Stimulated activated CD8-positive, alpha-beta memory T cell treated with anti-CD3 and anti-CD28 coated beads, Interleukin-4, amount 100 ng/mL, for 48 hours (primary cell): ENCODE data around the gene CLIP2.

Experiments
- DNase-seq: peaks from one replicate; pipeline ENCODE4 v3.0.0-alpha.2; 2020

CLIP2 gene

DNA sequence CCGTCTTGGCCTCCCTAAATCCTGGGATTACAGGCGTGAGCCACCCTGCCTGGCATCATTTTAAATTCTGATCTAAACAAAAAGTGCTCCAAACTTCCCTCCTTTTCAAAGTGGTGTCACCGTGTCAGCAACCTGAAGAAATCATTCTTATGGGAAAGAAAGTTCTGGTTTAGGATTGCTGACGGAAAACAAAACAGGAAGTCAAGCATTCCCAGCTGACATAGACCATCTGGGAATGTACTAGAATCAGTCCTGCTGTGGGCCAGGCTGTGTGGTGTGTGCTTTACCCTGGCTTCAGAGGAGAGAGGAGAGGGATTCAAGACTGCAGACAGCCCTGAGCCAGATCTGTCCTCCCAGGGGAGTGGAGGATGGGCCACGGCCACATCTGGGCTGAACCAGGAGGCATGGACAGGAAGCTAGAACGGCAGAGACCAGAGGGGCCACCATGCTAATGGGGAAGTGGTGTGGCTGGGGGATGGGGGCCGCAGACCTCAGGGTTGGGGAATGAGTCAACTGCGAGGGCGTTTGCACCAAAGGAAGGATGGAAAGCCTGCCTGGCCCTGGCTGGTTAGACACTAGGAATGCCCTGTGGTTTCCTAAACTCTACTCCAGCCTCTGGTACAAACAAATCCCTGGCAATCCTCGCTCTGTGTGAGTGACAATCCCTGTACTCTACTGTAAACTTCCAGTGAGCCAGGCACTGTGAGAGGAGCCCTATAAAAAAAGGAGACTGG is 16.7 kb upstream of the CLIP2 start:
- DNase-seq, result peak; percentile 55

DNA sequence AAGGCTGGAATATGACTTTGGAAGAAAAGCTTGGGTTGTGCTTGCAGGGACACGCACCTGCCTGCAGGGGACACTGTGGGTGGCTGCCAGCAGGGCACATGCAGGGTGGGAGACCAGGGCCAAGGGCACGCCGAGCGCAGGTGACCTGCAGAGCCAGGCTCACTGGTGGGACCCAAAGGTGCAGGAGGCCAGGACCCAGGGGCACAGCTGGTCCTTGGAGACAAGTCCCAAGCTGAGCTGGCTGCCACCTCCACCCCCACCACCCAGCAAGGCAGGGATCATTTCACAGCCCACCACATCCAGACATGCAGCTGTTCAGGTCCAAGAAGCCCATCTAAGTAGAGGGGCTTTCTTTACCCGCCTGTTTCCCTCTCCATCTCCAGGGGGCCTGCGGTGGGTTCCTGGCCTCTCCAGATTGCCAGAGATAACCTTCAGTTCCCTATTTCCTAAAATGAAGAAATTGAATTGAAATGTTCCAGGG is 13.8 kb upstream of the CLIP2 start:
- peak; percentile 40 for DNase-seq

DNA sequence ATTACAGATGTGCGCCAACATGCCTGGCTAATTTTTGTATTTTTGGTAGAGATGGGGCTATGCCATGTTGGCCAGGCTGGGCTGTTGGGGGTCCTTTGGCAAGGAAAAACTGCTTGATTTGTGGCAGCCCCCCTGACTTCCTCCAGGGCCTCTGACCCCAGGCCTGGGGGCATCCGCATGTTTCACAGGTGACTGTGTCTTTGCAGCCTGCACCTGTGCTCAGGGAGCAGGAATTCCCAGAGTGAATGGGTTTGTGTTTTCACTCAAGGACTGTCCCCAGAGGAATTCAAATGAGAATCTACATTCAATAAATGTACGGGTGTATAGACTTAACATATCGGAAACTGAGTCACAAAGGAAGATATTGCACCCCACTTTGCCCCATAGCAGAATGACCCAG is 11.6 kb upstream of the CLIP2 start:
- no peak for DNase-seq

DNA sequence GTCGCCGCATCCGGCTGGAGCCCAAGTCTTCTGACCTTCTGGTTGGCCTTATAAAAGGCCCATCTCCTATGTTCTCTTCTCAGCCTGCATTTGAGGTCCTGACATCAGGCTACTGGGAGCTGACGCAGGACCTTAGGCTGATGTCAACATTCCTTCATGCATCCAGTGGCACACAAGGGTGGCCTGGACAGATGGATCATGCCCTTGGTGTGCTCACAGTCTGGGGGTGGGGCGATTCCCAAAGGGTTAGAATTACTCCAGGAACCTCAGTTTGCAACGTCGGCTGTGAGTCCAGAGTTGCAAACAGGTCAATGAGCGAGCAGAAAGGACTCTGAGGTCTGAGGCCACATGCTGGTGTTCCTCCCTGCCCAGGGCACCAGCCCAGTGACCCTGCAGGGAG is 8.2 kb upstream of the CLIP2 start:
- DNase-seq, result no peak

DNA sequence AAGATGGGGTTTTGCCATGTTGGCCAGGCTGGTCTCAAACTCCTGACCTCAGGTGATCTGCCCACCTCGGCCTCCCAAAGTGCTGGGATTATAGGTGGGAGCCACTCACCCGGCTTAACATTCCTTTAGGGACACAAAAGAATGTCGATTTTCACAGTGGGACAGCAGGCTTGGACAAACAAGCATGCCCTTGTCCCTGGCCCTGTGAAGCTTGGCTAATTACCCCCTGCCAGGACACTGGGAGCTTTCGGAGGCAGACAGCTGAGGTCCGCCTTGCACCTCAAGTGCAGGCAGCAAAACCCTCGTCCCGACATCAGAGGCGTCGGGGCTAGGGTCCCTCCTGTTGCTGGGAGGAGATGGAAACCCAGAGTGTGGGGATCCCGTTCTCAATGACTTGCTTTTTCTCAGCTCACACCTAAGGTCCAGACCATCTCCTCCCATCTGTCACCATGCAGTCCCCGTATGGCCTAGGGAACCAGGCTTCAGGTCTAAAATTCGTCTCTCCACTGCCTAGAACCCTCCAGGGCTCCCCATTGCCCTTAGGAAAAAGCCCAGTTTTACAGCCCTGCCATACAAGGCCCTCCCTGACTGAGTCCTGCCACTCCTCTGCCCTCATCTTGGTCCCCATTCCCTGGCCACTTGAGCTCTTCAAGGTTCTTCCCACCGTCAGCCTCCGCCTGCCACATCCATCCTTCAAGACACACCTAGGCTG is 6.3 kb upstream of the CLIP2 start:
- DNase-seq, result no peak

DNA sequence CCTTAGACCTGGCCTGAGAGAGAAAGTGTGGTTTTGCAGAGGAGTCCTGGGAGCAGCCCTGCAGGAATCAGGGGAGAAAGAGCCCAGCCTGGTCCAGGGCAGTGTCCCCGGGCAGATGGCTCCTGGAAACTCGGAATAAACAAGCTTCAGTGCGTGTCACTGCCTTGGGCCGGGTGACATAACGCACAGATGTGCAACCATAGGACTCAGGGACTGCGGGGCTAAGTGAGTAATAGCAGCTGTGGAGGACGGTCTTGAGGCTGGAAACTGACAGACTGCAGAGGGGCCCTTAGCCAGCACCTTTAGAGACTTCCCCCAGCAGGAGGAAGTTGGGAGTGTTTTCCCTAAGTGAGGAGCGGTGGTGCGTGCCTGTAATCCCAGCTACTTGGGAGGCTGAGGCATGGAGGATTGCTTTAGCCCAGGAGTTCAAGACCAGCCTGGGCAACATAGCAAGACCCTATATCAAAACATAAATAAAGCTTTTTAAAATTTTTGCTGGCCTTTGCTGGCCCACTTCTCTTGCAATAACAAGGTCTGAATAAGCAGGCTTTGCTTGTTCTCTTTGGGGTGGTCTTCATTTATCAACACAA is 5.3 kb upstream of the CLIP2 start:
- DNase-seq, result no peak

DNA sequence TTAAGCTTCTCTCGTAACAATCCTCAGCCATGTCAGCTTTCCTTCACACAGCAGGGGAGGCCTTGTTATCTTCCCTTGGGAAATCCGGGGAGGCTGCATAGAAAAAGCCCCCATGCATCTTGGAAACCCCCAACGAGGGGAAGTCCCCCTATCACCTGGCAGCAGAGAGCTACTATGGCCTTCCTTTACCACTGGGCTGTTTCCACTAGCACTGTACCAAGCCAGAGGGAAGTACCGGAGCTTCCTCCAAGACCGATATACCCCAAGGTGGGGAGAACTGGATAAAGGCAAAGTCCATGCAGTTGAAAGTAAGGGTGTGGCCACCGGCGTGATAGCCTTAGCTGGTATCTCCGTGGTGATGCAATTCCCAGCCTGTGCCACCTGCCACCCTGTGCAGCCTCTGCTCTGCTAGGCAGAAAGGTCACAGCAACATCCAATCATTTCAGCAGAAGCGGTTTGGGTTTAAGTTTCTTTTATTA is 4.4 kb upstream of the CLIP2 start:
- DNase-seq, result no peak

DNA sequence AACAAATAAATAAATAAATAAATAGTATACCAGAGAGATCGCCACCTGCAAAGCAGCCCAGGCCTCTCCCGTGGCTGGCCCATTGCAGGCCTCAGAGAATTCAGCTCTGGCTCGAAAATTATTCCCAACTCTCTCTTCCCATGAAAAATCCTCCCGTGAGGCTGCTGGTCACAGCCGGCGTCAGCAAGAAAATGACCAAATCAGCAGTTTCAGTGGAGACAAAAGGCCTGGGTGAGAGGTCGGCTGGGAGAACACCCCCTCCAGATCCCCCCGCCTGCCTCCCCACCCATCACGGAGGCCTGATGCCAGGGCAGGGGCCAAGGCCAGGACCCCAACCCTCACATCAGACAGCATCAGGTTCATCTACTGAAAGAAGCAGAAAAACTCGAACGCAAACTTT is 3.1 kb upstream of the CLIP2 start:
- no peak for DNase-seq

DNA sequence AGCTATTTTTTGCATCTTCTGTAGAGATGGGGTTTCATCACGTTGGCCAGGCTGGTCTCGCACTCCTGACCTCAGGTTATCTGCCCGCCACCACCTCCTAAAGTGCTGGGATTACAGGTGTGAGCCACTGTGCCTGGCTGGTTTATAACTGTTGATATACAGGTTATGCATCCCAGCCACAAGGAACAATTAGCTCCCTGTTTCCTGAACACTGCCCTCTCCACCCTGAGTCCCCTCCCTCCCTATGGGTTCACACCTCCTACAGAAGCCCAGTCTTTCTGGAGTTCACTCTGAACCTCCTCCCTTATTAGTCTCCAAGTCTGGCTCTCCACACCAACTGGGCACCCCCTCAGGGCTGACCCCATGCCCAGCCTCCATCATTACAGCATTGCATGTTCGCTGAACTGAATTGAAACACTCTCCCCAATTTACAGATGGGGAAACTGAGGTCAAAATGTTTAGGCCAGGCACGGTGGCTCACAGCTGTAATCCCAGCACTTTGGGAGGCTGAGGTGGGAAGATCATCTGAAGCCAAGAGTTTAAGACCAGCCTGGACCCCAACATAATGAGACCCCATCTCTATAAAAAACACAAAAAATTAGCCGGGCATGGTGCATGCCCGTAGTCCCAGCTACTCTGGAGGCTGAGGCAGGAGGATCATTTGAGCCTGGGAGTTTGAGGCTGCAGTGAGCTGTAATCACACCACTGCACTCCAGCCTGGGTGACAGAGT is 1.7 kb upstream of the CLIP2 start:
- no peak for DNase-seq

DNA sequence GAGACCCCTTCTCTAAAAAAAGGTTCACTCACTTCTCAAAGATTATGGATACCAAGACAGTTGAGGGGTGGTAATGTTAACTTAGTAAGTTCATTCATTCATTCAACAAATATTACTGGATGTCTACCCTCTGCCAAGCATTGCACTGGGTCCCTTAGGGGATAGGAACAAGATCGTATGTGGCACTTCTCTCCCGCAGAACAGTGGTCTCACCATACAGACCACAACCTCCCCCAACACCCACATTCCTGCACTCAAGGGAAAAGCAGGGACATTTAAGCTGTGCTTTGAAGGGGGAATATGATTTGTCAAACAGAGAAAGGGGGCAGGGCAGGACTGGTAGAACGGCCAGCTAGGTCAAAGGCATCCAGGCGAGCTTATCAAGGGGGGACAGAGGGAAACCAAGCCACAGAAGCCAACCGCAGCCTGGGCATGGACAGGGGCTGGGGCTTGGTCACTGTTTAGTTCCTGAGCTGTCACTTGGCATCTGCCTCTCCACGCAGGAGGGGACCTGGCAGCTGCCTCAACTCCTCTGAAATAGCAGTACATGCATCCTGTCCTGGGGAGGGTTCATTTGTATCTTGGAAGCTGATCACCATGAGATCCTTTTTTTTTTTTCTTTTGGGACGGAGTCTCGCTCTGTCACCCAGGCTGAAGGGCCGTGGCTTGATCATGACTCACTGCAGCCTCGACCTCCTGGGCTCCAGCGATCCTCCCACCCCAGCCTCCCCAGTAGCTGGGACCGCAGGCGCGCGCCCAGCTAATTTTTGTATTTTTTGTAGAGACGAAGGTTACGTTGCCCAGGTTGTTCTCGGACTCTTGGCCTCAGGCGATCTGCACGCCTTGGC is 949 bp upstream of the CLIP2 start:
- DNase-seq, result no peak

DNA sequence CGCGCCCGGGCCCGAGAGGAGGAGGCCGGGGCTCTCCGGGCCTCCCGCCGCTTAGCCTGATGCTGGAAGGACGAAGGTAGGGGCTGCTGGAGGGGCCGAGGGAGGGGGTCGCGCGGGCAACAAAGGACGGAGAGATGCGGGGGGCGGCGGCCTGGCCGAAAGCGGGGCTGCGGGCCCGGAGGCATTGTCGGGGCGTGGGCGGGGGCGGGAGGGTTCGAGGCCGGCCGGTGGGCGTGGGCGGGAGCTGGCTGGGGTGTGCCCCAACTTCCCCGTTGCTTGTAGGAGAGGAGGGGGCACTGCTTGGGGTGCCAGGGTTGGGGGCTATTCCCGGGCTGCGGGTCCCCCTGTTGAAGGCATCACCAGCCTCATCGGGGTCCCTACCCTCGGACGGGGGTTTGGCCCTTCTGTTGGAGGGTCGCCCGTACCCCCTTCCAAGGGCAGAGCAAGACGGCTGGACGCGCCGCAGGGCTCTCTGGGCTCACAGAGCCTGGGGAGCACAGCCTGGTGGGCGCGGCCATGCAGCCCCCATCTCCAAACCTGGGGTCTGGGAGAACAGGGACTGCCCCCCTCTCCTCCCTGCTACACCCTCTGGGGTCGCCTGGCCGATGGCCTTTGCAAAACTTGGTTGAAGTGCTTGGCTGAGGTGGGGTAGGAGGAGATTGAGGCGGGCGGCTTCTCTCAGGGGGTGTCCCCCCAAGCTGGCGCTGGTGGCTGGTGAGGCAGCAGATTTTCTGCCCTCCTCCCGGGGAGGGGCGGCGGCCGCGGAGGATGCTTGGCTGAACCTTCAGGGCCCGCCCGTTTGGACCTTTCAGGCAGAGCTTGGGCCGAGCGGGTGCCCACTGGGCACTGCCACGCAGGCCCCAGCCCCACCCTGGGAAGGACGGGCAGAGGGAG is 699 bp downstream of the CLIP2 start:
- DNase-seq, result peak; percentile 36

DNA sequence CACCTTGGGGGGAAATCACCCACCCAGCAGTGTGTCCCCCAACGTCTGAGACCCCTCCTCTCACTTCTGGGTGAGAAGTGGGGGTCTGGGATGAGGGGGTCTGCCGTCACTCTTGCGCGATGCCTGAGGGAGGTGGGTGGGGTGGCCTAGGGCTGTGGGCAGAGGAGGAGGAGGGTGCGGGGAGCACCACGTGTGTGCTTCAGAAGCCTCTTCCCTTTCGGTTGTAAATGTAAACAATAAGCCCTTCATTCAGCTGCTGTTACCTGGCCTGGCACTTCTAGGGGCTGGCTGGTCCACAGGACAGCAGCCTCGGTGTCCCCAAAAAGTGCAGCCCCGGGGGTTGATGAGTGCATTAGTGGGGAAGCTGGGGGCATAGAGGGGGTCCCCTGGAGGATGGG is 1.3 kb downstream of the CLIP2 start:
- DNase-seq, result no peak

DNA sequence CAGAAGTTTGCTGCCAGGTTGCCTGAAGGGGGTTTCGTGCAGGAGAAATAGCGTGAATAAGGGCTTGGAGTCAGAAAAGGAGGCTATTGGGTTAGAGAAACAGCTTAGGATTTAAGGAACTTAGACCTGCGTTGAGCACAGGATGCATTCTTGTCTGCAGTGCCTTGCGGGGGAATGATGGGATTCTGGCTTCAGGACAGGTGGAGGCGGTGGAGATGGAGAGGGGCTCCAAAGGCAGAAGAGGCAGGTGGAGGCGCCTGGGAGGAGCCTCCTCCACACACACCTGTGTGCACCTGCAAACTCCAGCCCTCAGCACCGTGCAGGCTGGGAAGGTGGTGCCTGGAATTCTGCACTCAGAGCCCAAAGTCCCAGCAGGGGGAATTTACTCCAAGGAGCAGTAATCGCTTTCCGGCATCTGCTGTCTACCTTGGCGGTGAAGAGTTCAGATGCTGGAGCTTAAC is 1.8 kb downstream of the CLIP2 start:
- DNase-seq, result no peak

DNA sequence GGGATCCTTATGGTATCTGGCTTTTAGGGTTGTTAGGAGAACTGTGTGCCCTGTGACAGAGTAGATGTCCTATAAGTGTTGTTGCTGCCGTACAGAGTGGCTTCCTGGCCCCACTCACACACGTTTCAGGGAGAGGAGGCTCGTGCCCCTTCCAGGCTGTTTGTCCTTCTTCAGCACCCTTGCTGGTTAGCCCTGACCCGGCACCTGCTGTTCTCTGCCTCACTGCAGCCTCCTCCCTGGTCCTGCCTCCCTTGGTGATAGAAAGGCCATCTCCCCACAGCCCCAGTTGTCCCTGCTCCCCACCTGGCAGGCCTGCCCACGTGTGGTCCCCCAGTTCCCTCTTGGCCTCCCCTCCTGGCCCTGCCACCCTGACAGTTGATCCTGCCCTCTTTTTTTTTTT is 2.3 kb downstream of the CLIP2 start:
- DNase-seq, result no peak

DNA sequence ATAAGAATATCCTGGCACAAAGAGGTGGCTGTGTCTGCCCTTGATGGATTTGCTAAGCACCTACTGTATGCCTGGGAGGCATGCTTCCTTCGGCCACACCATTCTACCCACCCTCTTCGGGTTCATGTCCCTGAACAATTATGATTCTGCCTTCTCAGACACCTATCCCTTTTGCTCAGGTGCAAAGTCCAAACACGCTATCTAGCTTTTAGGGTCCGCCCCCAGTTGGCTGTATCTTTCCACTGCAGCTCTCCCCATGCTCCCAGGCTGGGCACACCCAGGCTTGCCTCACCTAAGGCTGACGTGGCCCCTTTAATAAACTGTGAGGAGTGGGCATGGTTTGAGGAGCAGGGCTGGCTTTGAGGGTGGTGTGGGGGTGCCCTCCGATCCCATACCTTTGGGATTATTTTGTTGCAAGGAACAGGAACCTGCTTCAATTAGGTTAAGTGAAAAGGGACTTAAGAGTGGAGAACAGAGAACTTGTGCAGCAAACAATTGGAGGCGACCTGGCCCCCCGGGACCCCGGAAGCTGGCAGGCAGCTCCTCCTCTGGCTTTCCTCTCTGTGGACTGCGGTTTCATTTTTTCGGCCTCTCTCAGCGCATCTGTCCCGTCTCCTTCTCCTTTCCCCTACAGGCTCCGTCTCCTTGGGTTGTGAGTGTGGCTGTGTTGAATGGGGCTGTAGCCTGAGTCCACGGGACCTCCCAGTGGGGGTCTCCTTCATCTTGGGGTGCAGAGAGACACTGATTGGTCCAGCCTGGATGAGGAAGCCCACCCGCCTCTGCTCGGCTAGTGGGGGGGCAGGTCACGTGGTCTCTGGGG is 3.8 kb downstream of the CLIP2 start:
- DNase-seq, result no peak

DNA sequence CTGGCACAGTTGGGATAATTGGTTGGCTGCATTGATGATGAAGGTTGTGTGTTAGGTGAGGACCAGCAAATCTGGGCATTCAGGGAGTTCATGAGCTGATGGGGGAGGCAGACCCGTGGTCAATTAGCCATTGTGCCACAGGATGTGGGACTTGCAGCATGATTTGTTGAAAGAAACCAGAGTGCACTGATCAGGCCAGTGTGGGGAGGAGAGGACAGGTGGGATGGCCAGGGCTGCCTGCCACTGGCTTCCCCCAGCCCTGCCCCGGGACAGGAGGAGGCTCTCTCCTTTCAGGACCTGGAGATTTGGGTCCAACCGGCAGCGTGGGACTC is 4.3 kb downstream of the CLIP2 start:
- DNase-seq, result no peak

DNA sequence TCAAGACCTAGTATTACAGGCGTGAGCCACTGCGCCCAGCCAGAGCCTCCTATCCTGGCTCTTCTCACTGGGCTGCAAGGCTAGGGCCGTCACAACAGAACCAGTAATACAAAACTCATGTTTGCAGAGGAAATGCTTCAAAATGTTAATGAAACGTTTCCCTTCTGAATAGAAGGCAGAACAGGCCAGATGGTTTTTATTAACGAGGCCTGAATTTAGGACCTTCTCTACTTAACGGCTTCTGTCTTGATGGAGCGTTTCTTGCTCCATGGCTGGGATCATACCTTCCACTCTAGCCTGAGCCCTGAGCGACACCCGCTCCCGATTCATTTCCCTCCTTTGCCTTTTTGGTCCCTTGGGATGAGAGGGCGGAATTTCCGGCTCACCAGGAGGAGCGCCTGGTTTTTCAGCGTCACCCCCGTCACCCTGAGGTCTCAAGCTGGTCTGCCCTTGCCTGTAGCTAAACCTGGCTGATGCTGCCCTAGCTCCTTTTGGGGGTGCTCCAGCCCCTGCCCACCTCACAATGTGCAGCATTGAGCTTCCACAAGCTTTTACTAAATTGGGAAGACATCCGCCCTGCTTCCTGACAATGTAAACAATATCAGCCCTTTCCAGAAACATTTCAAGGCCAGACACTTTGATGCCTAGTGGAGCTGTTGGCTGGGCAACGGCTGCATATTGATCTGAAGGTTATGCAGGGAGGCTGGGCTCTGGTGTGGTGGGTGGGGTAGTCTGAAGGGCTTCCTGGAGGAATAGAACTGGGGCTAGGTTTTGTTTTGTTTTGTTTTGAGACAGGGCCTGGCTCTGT is 5.2 kb downstream of the CLIP2 start:
- no peak for DNase-seq

DNA sequence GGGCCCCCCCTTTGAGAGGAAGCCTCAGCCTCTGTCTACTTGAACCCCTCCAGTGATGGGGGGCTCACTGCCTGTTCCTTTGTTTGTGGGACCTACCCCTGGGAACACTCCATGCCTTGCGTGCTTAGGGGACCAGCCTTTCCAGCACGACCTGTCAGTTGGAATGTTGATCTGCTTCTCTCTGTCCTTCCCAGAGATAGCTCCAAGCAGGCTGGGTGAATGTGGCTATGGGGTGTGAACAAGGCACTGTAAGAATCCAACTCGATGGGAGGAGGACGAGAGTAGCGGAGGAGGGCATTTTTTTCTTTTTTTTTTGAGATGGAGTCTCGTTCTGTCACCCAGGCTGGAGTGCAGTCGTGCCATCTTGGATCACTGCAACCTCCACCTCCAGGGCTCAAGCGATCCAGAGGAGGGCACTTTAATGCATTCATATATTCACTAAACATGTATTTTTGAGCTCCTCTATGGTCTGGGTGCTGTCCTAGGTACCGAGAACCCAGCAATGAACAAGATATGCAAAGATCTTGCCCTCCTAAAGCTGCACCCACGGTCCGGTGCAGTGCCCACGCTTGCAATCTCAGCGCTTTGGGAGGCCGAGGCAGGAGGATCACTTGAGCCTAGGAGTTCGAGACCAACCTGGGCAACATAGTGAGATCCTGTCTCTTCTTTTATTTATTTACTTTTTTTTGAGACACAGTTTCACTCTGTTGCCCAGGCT is 8.5 kb downstream of the CLIP2 start:
- no peak for DNase-seq

DNA sequence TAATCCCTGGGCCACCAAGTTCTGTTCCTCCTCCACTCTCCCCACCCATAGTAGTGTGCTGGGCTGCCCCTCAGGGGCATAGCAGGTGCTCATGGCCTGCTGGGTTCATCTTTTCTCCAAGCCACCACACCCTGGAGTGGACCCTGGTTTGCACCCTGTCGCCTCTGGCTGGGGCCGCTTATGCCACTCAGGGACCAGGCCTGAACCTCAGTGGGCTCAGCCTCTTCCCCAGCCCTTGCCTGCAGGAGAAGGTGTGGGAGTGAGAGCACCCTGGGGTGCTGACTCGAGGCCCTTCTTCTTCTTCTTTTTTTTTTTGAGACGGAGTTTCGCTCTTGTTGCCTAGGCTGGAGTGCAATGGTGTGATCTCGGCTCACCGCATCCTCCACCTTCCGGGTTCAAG is 10.2 kb downstream of the CLIP2 start:
- no peak for DNase-seq
